NCI-H146 treated with DMSO at 0.1 percent for 48 hours (cell line): ENCODE measurements around the gene IGSF9B.

Experiments
- DNase-seq: peaks from one replicate; lab custom pipeline; 2025; ENCODE audit not compliant: unreplicated experiment; lab: John Stamatoyannopoulos, UW

The IGSF9B gene

DNA sequence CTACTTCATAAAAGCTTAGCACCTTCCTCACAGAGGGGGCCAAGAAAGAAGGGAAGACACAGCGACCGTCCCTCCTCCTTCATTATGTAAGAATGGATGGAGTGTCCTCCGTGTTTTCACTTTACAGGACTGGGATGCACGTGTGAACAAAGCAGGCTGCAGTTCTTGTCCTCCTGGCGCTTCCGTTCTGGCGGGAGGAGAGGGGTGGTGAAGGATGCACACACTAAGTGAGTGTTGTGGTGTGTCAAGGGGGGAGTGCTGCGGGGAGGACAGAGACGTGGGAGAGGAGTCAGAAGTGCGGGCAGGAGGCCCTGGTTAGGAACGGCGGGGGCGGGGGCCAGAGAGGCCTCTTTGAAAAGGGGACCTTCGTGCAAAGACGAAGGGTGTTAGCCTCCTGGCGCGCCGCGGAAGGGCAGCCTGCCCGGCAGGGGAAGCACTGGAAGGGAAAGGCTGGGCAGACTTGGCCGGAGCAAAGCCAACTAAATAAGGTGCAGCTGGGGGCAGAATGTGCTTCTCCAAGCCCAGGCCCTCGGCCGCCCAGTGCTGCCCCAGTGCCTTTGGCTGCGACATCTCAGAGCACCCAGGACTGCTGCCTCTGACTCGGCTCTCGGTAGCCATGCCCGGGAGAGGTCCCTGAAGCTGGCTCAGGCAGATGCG is 27.0 kb upstream of the IGSF9B start:
- DNase-seq: no peak

DNA sequence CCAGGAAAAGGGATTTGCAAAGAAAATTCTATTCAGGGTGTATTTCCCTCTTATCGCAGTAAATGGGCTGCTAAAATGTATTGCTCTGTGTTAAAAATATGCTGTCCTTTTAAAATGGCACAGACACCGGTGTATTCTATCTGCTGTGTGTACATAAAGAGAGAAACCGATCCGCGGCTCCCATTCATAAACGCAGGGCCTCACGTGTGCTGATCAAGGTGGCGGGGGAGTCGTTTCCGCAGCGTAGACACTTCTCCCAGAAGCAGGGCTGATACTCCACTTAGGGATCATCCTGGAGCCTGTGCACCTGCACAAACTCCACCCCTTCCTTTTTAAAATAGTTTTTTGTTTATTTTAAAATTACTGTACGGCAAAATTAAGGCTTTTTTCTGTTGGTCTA is 26.1 kb upstream of the IGSF9B start:
- no peak for DNase-seq

GRCh38 chr11:133982151-133982550 is 25.4 kb upstream of the IGSF9B start:
- DNase-seq: no peak

DNA sequence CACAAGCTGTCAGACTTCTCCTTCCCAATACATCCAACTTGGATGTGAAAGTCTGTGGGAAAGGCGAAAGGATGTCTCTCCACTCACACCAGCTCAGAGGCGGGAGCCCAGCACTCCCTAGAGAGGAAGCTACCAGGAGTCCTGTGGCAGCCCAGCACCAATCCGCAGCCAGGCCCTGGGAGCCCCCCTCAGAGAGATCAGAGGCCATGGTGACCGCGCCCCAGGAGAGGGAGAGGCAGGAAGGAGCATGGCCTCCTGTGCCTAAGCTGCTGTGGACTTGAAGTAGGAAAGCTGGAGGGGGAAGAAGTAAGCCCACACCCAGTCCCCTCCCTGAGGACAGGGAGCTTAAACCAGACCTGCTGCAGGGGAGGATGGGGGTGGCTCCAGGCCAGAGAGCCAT is 24.4 kb upstream of the IGSF9B start:
- DNase-seq: no peak

DNA sequence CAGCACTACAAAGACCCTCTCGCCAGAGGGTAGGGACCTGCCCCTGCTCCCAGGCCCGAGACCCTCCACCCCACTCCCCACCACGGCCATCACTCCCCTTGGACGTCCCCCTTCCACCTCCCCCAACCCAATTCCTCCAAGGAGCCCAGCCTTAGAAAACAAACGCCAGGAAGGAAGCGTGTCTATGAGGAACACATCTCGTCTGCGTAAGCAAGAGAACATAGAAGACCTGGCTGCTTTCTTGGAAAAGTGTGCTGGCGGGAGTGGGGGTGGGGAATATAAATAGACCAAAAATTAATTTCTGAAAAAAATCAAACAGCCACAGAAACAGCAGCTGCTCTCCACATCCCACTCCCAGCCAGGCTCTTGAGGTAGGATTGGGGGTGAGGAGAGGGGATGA is 23.9 kb upstream of the IGSF9B start:
- no peak for DNase-seq

GRCh38 chr11:133978794-133979193 is 22.0 kb upstream of the IGSF9B start:
- DNase-seq: no peak

GRCh38 chr11:133977067-133977677 is 20.4 kb upstream of the IGSF9B start:
- no peak for DNase-seq

- DNase-seq: no peak
Observed at GRCh38 chr11:133975488-133975849, 18.7 kb upstream of the IGSF9B start.

- no peak for DNase-seq
Observed at GRCh38 chr11:133974836-133975487, 18.2 kb upstream of the IGSF9B start.

- no peak for DNase-seq
Observed at GRCh38 chr11:133971881-133972280, 15.1 kb upstream of the IGSF9B start.

DNA sequence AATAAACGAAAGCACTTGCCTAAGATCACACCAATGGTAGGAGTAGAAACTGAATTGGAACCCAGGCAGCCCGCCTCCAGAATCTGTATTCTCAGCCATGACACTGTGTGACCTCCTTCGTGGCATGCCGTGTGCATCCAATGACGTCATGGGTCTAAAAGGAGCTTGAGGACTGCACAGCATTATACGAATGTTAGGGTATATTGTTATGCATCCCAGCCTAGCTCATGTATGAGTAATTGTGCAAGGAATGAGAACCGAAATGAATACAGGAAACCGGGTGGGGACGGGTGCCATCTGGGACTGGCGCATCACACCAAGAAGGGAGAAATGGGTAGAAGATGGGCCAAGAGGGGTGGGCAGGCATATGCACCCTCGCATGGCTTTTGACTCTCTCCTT is 12.3 kb upstream of the IGSF9B start:
- DNase-seq: no peak

DNA sequence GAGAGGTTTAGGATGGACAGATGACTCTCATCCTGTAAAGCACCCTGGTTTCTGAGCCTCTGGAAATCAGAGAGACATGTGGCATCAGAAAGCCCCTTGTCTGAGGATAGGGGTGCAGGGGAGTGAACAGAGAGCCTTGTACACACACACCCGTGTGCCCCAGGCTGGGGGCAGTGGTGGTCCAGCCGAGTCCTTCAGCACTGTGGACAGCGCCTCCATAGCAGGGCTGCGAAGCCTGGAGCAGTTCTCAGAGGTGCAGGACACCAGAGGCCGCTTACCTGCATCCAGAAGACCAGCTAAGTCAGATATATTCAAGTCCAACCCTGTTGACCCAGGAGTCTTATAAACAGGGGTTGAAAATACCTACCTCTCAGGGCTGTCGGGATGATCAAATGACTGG is 11.5 kb upstream of the IGSF9B start:
- no peak for DNase-seq

GRCh38 chr11:133967599-133968238 is 11.0 kb upstream of the IGSF9B start:
- no peak for DNase-seq

DNA sequence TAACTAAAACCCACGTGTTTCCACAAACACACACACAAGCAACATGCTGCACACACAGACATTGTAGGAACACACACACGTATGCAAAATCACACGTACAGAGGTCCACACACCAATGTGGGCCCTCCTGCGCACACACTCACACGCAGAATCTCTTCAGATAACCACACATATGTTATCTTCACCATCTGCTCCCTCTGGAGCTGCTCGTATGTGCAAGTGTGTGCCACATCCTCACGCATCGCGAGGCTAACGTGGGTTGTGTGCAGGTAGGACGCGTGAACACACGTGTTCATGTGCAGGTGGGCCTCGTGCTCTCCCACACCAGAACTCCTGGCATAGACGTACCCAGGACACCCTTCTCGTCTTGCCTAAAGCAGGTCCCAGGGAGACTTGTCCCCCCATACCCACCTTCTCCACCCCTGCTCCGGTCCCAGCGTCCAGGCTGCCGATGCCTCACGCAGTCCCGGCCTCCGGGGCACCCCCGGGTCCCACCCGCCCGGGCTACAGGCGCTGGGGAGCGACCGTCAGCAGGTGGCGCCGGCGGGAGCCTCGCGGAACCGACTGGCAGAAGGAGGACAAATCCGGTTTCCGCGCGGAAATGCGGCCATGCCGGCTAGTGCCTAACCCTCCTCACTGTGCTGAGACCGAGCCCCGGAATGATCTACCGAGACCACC is 10.3 kb upstream of the IGSF9B start:
- peak; percentile 8 for DNase-seq

- DNase-seq: no peak
Observed at GRCh38 chr11:133966172-133966651, 9.4 kb upstream of the IGSF9B start.

GRCh38 chr11:133965031-133965601 is 8.3 kb upstream of the IGSF9B start:
- no peak for DNase-seq

DNA sequence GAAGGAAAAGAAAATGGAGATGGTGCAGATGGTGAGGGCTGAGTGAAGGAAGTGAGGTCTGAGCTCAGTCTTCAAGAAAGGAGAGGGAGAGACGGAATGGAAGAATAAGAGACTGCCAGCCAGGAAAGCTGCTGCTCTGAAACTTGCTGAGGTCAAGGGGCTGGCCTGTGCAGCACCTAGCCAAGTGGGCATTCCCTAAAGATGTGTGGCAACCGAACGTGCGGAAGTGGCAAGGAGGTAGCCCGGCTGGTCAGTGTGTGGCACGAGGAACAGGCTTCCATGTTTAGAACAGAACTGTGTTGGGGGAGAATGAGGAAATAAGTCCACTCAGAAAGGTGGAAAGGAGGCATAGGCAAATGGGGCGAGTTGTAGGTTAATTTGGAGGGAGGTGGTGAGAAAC is 7.6 kb upstream of the IGSF9B start:
- no peak for DNase-seq

GRCh38 chr11:133961890-133962289 is 5.1 kb upstream of the IGSF9B start:
- no peak for DNase-seq

- DNase-seq: no peak
Observed at GRCh38 chr11:133957900-133958299, 1.1 kb upstream of the IGSF9B start.

- DNase-seq: no peak
Observed at GRCh38 chr11:133955945-133956421, 785 bp downstream of the IGSF9B start.
